GM19328 (cell line): Measurements from ENCODE around the gene OR6P1.

Experiments
- ATAC-seq: cut with Tn5 transposase; IDR thresholded peaks from one replicate; pipeline ENCODE4 v1.9.1; 2021; ENCODE audit warnings: mild to moderate bottlenecking, moderate library complexity; ENCODE audit not compliant: unreplicated experiment

Gene OR6P1, protein sequence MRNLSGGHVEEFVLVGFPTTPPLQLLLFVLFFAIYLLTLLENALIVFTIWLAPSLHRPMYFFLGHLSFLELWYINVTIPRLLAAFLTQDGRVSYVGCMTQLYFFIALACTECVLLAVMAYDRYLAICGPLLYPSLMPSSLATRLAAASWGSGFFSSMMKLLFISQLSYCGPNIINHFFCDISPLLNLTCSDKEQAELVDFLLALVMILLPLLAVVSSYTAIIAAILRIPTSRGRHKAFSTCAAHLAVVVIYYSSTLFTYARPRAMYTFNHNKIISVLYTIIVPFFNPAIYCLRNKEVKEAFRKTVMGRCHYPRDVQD

DNA sequence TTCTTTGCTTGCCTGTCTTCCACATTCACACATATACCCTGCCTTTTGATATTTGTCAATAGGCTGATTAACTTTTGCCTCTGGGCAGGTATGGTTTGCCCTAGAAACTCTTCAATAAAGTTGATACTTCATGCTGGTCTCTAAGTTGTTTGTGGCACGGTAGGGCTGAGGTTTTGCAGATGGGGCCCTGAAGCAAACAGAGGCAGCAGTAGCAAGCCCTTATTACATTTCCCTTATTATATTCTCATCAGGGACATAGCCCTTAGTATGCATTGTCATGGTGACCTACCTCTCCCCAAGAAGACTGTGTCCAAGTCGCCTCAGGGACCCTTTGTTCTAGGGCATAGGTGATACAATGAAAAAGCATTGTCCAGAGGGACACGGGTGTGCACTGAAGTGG is at the start of gene OR6P1:
Gene OR6P1, minus strand, starts transcription at position 101 of the 400 bp plus-strand sequence. CDS start 6,976 bp downstream, outside the sequence.
- no peak for ATAC-seq

DNA sequence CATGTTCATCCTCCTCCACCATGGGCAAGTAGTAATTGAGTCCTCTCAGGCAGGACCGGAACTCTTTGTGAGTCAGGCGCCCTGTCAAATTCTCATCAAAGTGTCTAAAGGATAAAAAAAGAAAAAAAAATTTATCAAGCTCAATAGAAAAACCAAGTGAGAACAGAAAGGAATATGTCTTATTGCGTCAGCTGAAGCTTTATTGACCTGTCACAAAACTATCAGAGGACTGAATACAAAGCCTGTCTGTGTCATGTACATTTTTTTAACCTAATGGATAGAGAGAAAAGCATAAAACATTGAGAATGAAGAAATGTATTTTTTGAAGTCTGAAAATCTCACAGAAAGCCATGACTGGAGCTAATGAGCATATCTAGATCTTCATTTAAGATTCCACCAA is 43.4 kb upstream of the OR6P1 start:
- ATAC-seq: no peak

DNA sequence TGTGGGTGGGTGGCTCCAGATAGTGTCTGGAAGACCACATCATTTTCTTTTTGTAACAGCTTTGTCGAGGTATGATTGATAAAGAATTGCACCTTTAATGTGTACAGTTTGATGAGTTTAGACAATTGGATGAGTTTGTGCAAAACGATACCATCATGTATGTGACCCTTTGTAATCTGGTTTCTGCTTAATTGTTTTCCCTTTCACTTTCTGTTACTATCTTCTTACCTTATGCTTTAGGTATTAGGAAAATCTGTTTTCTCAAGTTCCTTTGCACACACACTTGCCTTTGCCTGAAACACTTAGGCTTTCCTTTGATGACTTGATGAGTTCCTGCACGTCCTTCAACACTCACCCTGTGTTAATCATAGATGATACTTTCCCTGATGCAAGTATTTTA is 41.5 kb upstream of the OR6P1 start:
- ATAC-seq: no peak

DNA sequence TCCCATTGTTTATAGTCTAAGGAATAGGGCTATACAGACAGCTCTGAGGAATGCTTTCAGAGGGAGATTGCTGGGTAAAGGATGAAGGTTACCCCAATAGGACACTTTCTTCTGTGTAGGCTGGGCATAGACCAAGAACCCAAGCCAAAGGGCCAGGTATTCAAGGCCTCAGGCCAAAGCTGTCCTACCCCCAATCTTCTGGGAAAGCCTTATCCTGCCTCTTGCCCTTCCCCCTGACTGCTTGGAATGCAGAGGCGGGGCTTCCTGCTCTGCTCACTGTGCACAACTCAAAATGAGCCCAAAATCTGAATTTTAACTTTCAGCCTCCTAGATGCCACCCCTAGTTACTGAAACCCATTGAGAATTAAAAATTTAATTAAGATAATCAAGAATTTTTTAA is 36.9 kb upstream of the OR6P1 start:
- ATAC-seq: no peak

DNA sequence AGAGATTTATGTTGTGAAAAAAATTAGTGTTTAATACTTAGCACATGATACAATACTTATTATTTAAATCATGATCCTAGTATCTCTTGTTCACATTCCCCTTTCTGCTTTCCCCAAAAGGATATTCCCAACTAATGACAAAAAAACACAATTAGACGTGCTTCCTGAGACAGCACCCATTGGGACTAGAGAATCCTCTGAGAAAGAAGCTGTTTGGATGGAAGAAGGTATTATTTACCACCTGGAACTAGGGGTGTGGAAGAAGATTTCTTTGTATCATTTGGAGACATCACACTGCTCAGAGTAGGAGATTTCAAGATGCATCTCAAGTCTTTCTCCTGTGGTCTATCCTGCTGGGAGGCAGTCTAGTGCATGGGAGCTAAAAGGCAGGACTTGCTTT is 34.6 kb upstream of the OR6P1 start, which contains the start of gene OR10Z1:
Gene OR10Z1, plus strand, starts transcription at position 301 of the 400 bp plus-strand sequence. CDS start 1,171 bp downstream, outside the sequence.
- ATAC-seq: no peak

DNA sequence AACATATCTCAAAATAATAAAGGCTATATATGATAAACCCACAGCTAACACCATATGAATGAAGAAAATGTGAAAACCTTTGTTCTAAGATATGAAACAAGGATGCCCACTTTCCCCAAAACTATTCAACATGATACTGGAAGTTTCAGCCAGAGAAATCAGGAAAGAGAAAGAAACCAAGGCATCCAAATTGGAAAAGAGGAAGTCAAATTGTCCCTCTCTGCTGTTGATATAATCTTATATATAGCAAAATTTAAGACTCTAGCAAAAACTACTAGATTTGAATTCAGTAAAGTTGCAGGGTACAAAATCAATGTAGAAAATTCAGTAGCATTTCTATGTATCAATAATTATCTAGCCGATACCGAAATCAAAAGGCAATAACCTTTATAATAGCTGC is 30.4 kb upstream of the OR6P1 start:
- ATAC-seq: no peak

DNA sequence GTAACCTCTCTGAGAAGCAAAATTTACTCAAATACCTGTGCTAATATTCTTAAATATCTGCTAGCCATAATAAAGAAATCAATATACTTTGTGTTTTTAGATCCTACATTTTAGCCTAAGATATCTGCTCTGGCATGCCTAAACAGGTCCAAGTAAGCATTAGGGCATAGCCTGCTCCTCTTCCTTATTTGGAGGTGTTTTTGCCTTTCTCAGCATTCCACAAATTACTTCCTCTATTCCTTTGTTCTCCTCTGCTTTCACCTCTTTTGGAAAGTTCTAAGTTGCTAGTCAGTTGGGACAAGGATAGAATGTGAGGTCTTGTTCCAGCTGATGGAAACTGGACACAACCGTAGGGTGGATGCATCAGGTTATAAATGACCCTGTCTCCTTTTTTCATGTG is 16.6 kb upstream of the OR6P1 start:
- ATAC-seq: no peak

DNA sequence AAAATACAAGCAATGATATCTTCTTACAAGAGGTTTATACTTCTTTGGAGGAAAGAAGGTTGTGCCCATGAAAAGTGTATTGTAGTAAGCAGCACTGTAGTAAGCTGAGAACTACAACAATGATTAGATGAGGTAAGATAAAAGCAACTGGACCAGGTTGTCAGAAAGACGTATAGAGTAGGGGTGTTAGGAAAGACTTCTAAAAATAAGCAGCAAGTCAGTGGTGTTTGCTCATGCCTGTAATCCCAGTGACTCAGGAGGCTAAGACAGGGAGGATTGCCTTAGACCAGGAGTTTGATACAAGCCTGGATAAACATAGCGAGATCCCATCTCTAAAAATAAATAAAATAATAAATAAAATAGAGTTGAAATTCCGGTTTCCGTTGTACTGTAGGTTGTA is 13.6 kb upstream of the OR6P1 start:
- no peak for ATAC-seq

DNA sequence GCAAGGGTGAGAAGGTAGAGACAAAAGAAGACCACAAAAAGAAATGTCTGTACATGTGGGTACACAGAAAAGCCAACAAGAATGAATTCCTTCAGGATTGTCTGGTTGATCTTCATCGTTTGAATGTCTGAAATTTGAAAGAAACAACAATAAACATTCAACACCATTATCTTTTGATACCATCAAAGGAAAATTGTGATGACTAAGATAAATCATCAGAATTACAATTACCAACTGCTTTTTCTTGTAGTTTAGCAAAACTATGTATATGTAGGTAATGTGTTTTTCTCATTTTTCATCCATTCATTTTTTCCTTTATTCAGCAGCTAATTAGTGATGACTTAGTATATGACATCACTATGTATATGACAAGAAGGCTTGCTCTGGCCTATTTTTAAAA is 9.4 kb upstream of the OR6P1 start, which contains the start of gene OR10X1:
Gene OR10X1, minus strand, starts transcription at position 167 of the 400 bp plus-strand sequence. Its CDS starts 0 bp downstream, at position 167.
- no peak for ATAC-seq

DNA sequence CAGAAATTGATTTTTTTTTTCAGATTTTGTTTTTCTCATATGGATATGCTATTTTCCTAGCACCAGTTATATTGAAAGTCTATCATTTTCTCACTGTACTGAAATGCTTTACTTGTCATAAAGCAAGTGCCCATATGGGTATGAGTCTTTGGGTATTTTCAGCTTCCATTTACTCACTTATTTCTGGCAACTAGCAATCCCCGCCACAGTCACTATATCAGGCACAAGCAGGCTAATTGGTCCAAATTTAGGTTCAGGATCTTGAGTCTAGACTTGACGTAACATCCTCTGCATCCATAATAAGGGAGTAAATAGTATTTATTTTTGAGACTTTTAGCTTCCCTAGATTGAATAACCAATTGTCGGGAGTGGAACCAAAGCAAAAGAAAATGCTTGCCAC is 7.2 kb upstream of the OR6P1 start:
- ATAC-seq: no peak

DNA sequence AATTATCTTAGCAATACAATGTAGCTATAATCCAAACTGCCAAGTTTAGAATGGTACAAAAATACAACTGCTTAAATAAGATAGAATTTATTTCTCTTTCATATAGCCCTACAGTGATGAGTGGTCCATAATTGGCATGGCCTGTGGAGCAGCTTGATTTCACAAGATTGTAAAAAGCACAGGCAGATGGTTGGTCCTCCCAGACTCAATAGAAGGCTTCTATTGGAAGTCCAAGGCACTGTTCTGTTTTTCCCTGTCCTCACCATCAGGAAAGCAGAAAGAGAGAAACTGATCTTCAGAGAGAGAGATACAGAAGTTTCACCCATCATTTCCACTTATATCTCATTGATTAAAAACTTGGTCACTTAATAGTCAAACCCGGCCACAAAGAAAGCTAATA is 1.8 kb upstream of the OR6P1 start:
- no peak for ATAC-seq

DNA sequence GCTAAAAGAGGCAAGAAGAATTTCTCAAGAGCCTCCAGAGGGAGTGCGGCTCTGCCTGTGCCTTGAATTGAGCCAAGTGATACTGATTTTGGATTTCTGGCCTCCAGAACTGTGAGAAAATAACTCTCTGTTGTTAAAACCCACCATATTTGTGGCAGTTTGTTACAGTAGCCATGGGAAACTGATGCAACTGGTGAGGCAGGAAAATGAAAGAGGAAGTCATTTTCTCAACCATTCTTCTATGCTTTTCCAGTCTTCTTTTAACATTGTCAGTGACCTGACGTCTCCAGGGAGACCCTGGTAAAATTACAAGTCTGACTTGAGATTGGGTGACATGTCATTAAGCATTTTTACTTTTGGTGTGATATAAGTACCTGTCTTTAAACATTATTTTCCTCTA is 5.8 kb downstream of the OR6P1 start:
- ATAC-seq: no peak

DNA sequence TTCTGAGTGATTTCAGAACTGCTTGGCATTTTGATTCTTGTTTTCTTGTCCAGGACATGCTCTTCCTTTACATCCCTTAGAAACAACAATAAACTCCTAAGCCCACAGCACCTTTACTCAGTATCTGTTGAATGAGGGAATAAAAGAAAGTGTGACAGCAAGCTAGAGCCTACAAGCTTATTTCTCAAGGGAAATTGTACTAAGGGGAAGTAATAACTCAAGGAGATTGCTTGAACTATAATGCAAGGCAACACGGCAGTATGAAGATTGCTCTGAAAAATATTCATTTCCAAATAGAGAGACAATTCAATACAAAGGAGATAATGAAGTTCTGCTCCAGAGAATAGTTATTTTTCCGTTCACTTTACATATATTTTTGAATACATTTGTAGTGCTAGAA is 6.5 kb downstream of the OR6P1 start:
- no peak for ATAC-seq

DNA sequence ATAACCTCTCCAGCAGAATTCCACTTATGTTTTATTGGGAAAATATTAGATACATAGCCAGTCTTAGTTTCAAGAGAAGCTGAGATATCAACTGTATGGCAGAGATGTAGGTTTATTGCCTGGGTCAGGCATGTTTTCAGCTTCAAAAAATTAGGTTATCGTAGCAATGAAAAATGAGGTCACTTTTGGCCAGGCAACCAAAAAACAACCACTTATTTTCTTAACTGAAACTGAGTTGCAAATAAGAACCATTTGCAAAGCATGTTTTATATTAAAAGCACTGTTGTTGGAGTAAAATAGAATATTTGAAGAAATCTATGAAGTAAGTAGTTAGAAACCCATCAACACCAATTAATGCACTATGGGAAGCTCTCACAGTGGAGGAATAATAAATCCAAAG is 10.7 kb downstream of the OR6P1 start:
- no peak for ATAC-seq

DNA sequence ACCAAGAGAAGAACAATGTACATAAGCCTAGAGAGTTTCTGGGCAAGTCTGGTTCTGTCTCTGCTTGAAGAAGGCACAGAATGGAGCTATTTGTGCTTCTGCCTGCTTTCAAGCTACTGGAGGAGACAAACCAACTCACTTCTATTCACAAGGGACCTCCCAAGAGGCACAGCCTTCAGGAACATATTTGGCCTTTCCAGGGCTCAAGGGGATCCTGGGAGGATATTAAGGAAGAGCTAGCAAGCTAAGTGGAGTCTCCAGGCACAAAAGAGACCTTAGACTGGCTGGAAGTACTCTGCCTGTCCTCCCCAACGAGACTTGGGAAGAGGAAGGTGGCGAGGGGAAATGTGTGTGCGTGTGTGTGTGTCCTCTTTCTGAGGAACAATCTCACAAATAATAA is 16.0 kb downstream of the OR6P1 start, which contains the start of gene OR6Y1:
Gene OR6Y1, minus strand, starts transcription at position 54 of the 400 bp plus-strand sequence. CDS start 6,300 bp downstream, outside the sequence.
- ATAC-seq: no peak

DNA sequence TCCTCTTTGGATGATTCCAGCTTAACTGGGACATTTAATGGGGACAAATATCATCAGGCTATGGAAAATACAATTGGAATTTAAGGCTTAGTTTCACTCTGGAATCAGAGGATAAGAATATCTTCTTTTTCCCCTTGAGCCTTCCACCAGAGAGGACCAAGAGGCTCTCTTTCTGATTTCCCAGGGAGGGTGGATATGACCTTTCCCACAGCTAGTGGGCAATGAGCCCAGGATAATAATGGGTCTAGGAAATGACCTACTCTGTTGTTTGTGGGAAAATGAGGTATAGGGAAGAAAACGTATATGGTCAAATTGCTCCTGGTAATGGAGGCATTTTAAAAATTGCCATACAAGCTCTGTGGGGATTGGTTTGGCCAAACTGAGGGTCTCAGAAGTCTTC is 18.1 kb downstream of the OR6P1 start:
- ATAC-seq: no peak

DNA sequence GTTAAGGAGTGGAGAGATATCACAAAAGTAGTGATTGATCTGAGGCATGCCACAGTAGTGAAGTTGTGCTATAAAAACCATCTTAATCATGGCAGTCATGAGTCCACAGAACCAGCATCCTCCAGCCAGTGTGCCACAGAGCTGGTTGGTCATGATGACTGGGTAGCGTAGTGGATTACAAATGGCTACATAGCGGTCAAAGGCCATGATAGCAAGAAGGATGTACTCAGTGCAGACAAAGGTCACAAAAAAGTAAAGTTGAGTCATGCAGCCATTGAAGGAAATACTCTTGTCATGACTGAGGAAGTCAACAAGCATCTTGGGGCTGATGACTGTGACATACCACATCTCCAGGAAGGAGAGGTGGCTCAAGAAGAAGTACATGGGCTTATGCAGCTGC is 22.8 kb downstream of the OR6P1 start:
- no peak for ATAC-seq

DNA sequence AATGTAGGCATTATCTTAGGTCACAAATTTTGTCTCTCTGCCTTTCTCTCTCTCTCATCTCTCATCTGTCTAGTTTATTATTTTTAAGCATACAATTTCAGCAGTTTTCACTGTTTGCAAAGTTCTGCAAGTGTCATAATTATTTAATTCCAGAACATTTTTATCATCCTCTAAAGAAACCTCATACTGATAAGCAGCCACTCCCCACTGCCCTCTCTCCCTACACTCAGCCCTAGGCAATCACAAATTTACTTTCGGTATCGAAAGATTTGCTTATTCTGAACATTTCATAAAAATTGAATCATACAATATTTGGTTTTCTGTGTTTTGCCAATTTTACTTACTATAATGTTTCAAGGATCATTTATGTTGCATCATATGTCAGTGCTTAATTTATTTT is 32.8 kb downstream of the OR6P1 start:
- ATAC-seq: no peak

DNA sequence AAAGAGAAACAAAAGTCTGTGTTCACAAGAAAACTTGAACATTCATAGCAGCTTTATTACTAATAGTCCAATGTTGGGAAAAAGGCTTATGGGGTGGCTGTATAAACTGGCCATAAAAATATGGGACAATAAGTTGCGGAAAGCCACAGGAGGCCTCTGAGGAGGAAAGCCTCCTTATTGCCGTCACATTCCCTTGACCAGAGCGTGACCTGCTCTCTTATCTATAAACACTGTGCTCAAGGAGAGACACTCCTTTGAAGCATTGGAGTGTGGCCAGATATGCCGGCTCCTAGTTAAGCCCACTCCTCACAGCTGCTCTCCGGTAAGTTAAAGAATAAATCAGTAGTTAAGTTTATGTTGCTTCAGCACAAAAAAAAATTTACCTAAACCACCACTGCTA is 35.9 kb downstream of the OR6P1 start:
- ATAC-seq: no peak

DNA sequence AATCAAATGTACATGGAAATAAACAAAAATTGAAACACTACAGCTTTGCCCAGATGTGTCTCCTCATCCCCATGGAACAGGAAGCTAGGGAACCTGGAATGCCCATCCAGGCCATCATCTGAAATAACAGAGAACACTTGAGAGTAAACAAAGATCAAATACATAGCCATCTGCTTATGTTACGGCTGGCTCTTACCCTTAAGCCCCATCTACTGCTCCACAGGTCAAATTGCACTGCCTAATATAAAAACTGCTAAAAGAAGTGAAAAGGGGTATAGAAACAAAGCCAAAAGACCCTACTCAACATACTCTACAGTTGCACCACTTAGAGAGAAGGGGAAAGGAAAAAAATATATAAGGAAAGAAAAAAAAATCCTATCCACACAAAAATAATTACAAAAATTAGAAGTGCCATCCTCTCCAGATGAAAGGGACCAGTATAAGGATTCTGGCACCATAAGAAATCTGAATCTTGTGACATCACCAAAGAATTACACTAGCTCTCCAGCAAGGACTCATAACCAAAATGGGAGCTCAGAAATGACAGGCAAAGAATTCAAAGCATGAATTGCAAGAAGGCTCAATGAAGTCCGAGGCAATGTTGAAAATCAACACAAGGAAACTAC is 43.1 kb downstream of the OR6P1 start:
- ATAC-seq: no peak

DNA sequence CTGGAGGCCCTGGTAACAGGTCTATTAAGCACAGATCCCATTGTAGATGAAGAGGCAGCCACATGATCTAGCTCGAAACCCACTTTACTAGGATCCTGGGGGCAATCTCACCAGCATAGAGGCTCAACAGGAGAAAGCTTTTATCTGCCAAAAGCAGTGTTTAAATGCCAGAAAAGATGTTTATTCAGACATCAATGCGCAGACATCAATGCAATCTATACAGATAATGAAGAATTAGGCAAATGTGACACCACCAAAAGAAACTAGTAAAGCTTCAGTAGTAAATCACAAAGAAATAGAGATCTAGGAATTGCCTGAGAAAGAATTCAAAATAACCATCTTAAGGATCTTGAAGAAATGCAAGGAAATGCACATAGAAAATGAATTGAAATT is 48.7 kb downstream of the OR6P1 start:
- ATAC-seq: no peak

DNA sequence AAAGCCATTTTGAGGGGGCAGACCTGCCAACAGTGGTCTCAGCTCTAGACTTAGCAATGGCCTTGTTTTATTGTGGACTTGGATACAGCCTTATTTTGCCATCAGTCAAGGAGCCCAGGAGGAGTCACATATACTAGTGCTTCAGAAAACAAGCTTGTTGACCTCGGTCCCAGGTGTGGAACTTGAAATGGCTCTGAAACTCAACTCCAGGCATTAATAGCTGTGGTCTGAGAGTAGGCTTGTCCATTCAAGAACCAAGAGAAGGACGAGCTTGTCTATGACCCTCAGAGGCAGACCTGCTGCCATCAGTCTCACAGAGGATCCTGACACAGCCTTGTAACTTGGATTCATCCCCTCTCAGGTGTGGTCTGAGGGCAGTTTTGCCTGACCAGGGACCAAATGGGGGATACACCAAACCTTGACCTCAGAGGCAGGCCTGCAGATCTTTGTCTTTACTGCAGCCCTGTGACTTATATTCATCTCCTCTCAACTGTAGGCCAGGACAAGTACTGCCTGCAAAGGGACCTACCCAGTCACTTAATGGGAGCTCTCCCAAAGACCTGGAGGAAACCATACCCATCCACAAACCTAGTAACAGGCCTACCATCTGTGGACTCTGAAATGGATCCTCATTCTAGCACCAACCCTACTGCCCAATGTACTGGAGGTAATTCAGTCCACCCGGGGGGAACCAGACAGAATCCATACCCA is 49.3 kb downstream of the OR6P1 start:
- ATAC-seq: no peak
